ENCODE measurements around the gene DSCAM. TPM values are rescaled to one million over a fixed set of nuclear protein-coding genes. Genes with fewer than 3 reads are reported as not detected.

Gene DSCAM
- total RNA-seq, 2 experiments from 2014 or later = not detected

DNA sequence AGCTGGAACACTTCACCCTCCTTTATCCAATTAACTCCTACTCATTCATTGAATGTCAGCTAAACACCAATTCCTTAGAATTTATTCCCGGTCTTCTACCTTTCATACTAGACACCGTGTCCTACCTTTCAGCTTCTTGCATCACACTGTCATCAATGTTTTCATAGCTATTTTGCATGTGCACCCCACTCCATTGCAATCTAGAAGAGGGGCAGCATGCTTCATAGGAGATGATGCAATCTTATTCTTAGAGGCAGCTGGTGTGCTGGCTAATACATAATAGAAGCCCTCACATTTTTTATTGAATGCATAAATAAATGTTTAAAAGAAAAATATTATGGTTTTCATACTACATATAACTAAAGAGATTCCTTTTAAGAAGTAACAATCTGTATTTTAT lies 123.6 kb downstream of the DSCAM start:
- ChIA-PET CTCF (no interaction called here), POLR2A (no interaction called here)
- H3K4me1 Mint-ChIP-seq (ENCODE audit: low read depth) = no peaks in the 10 kb centered on the region
- ATAC-seq (ENCODE audit: poor library complexity) (no peak), DNase-seq (no peak)
- H3K9me3 ChIP-seq (ENCODE audit: control insufficient read depth in 1 of 2, insufficient read depth in 1 of 2, low read length in 2 of 2) = peaks cover 0 to 5% of the 10 kb centered on the region in 2 experiments
- H3K27ac Mint-ChIP-seq = no peak overlapping the region
- H3K36me3 ChIP-seq (ENCODE audit: insufficient read depth, low read length) = no peaks in the 10 kb centered on the region
- H3K4me1 ChIP-seq (ENCODE audit: insufficient read depth, low read length) = no peaks in the 10 kb centered on the region
- H3K4me3 ChIP-seq (ENCODE audit: low read length) = no peak overlapping the region
- TF ChIP-seq, protein P1, sequence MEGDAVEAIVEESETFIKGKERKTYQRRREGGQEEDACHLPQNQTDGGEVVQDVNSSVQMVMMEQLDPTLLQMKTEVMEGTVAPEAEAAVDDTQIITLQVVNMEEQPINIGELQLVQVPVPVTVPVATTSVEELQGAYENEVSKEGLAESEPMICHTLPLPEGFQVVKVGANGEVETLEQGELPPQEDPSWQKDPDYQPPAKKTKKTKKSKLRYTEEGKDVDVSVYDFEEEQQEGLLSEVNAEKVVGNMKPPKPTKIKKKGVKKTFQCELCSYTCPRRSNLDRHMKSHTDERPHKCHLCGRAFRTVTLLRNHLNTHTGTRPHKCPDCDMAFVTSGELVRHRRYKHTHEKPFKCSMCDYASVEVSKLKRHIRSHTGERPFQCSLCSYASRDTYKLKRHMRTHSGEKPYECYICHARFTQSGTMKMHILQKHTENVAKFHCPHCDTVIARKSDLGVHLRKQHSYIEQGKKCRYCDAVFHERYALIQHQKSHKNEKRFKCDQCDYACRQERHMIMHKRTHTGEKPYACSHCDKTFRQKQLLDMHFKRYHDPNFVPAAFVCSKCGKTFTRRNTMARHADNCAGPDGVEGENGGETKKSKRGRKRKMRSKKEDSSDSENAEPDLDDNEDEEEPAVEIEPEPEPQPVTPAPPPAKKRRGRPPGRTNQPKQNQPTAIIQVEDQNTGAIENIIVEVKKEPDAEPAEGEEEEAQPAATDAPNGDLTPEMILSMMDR (IDR thresholded peaks at IDR 0.05) = no peak
- no peak overlapping the region for H3K27ac ChIP-seq (ENCODE audit: low read depth in 1 of 2, low read length in 2 of 2)
- H3K36me3 Mint-ChIP-seq (ENCODE audit: low read depth) = no peaks in the 10 kb centered on the region
- peaks cover 5% of the 10 kb centered on the region for H3K9me3 Mint-ChIP-seq
- no peak overlapping the region for H3K4me3 Mint-ChIP-seq
- peaks cover 2% of the 10 kb centered on the region for H3K27me3 Mint-ChIP-seq
- no peaks in the 10 kb centered on the region for H3K27me3 ChIP-seq (ENCODE audit: control insufficient read depth in 1 of 2, insufficient read depth in 2 of 2, low read length in 2 of 2)
- intact Hi-C loops (cut with DNase I, micrococcal nuclease) = loop anchor here in 1 of 2 experiments (10.0 kb wide), 1 partner anchor 61 kb away; no protein-coding TSS in a partner anchor

DNA sequence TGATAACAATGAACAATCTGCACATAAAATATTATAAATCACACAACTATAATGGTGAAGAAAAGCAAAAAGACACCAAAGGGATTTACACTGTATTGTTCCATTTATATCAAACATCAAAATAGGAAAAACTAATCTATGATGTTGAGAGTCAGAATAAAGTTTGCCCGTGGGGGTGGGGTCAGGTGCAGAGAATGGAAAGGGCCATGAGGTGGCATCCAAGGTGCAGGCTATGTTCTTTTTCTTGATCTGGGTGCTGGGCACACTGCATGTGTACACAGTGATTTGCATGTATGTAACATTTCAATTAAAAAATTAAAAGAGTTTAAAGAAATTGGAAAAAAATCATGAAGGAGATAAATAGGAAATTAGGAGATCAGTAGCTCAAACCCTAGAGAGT lies 127.3 kb downstream of the DSCAM start:
- CTCF ChIA-PET = no interaction called here
- no peaks in the 10 kb centered on the region for H3K4me1 Mint-ChIP-seq (ENCODE audit: low read depth)
- no peak for DNase-seq
- Histone ChIP-seq H3K27ac (ENCODE audit: low read depth in 1 of 2, low read length in 2 of 2) (no peak overlapping the region), H3K9me3 (ENCODE audit: control insufficient read depth in 1 of 2, insufficient read depth in 1 of 2, low read length in 2 of 2) (no peaks in the 10 kb centered on the region), H3K4me3 (ENCODE audit: low read length) (no peak overlapping the region), H3K27me3 (ENCODE audit: control insufficient read depth in 1 of 2, insufficient read depth in 2 of 2, low read length in 2 of 2) (no peaks in the 10 kb centered on the region), H3K4me1 (ENCODE audit: insufficient read depth, low read length) (no peaks in the 10 kb centered on the region), H3K36me3 (ENCODE audit: insufficient read depth, low read length) (no peaks in the 10 kb centered on the region)
- H3K9me3 Mint-ChIP-seq = peaks cover 8% of the 10 kb centered on the region
- intact Hi-C loops (cut with DNase I, micrococcal nuclease) = loop anchor here in 1 of 2 experiments (10.0 kb wide), 1 partner anchor 65 kb away; no protein-coding TSS in a partner anchor
- H3K27me3 Mint-ChIP-seq = peaks cover 4% of the 10 kb centered on the region
- no peak for ATAC-seq (ENCODE audit: poor library complexity)
- no peak overlapping the region for H3K4me3 Mint-ChIP-seq
- no peaks in the 10 kb centered on the region for H3K36me3 Mint-ChIP-seq (ENCODE audit: low read depth)
- H3K27ac Mint-ChIP-seq = no peak overlapping the region
- TF ChIP-seq, protein P1 (IDR thresholded peaks at IDR 0.05) = no peak
- POLR2A ChIA-PET = no interaction called here

DNA sequence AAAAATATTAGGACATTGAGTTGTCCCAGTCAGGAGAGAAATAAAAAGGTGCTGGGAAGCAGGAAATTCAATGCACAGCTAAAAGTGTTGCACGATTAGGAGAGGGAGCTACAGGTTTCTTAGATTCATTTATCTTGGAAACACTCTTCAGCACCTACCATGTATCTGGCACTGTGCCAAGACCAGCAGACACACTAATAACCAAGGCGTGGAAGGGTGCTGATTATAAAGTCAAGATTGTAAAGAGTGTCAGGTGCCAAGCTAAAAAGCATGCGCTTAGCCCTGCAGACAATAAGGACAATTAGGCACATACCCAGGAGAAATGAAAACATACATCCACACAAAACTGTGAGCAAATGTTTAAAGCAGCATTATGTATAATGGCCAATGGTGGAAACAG lies 129.9 kb downstream of the DSCAM start:
- no peaks in the 10 kb centered on the region for H3K36me3 Mint-ChIP-seq (ENCODE audit: low read depth)
- H3K27ac ChIP-seq (ENCODE audit: low read depth in 1 of 2, low read length in 2 of 2) = no peak overlapping the region
- no peaks in the 10 kb centered on the region for H3K4me1 ChIP-seq (ENCODE audit: insufficient read depth, low read length)
- ATAC-seq (ENCODE audit: poor library complexity) (no peak), DNase-seq (no peak)
- H3K27me3 ChIP-seq (ENCODE audit: control insufficient read depth in 1 of 2, insufficient read depth in 2 of 2, low read length in 2 of 2) = no peaks in the 10 kb centered on the region
- no peak overlapping the region for H3K27ac Mint-ChIP-seq
- no peaks in the 10 kb centered on the region for H3K36me3 ChIP-seq (ENCODE audit: insufficient read depth, low read length)
- no peak overlapping the region for H3K4me3 Mint-ChIP-seq
- TF ChIP-seq, protein P1 (IDR thresholded peaks at IDR 0.05) = no peak
- no peak overlapping the region for H3K4me3 ChIP-seq (ENCODE audit: low read length)
- intact Hi-C loops (cut with DNase I, micrococcal nuclease) = no loop called here
- H3K27me3 Mint-ChIP-seq = peaks cover 4% of the 10 kb centered on the region
- ChIA-PET POLR2A (interaction anchor here (0.6 kb wide), 1 partner anchor 47 kb away, joined by 3 read pairs; no protein-coding TSS in a partner anchor), CTCF (no interaction called here)
- H3K4me1 Mint-ChIP-seq (ENCODE audit: low read depth) = no peaks in the 10 kb centered on the region
- no peaks in the 10 kb centered on the region for H3K9me3 ChIP-seq (ENCODE audit: control insufficient read depth in 1 of 2, insufficient read depth in 1 of 2, low read length in 2 of 2)
- H3K9me3 Mint-ChIP-seq = peaks cover 8% of the 10 kb centered on the region
